ENCODE results near the gene ZSWIM2. TPM values are rescaled to one million over a fixed set of nuclear protein-coding genes. Genes with fewer than 3 reads are reported as not detected.
"Not testable (repeated sequence)": the region's sequence is repeated elsewhere in the genome, so short reads cannot be mapped to it uniquely, and the experiment has no call there.

ZSWIM2 gene
- total RNA-seq, 1 donor from 2014 or later: not detected

DNA sequence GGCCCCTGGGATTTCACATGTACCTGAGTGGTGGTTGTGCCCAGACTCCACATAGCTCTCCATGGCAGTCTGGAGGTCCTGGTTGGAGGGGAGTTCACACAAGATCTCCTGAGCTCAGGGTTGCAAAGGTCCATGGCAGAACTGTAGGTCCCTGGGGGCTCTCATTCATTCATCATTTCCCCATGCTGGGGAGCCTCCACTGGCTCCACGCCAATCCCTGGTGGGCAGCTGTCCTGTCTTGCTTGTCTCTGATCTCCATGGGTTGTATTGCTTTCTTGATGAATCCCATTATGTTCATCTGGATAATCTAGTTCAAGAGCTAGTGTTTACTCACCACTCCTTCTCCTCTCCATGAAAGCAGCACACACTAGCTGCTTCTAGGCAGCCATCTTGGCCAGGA is 42.4 kb downstream of the ZSWIM2 start:
- TF ChIP-seq, protein P1, sequence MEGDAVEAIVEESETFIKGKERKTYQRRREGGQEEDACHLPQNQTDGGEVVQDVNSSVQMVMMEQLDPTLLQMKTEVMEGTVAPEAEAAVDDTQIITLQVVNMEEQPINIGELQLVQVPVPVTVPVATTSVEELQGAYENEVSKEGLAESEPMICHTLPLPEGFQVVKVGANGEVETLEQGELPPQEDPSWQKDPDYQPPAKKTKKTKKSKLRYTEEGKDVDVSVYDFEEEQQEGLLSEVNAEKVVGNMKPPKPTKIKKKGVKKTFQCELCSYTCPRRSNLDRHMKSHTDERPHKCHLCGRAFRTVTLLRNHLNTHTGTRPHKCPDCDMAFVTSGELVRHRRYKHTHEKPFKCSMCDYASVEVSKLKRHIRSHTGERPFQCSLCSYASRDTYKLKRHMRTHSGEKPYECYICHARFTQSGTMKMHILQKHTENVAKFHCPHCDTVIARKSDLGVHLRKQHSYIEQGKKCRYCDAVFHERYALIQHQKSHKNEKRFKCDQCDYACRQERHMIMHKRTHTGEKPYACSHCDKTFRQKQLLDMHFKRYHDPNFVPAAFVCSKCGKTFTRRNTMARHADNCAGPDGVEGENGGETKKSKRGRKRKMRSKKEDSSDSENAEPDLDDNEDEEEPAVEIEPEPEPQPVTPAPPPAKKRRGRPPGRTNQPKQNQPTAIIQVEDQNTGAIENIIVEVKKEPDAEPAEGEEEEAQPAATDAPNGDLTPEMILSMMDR (IDR thresholded peaks at IDR 0.05; ENCODE audit: insufficient read depth, low read length, poor library complexity, severe bottlenecking): no peak
- Histone ChIP-seq H3K36me3 (ENCODE audit: control insufficient read depth, insufficient read depth, low read length) (no peaks in the 10 kb centered on the region), H3K27me3 (ENCODE audit: control insufficient read depth, insufficient read depth, low read length) (no peaks in the 10 kb centered on the region), H3K4me3 (ENCODE audit: low read depth, low read length) (no peak overlapping the region)
- DNase-seq (ENCODE audit: low read depth): no peak

GRCh38 chr2:186798604-186799003 is 50.4 kb downstream of the ZSWIM2 start:
- not testable (repeated sequence) for H3K36me3 ChIP-seq (ENCODE audit: control insufficient read depth, insufficient read depth, low read length); H3K27me3 ChIP-seq (ENCODE audit: control insufficient read depth, insufficient read depth, low read length); DNase-seq (ENCODE audit: low read depth); H3K4me3 ChIP-seq (ENCODE audit: low read depth, low read length)

GRCh38 chr2:186784930-186785329 is 64.0 kb downstream of the ZSWIM2 start:
- no peaks in the 10 kb centered on the region for H3K36me3 ChIP-seq (ENCODE audit: control insufficient read depth, insufficient read depth, low read length)
- TF ChIP-seq, protein P1 (IDR thresholded peaks at IDR 0.05; ENCODE audit: insufficient read depth, low read length, poor library complexity, severe bottlenecking): no peak
- no peak for DNase-seq (ENCODE audit: low read depth)
- no peak overlapping the region for H3K4me3 ChIP-seq (ENCODE audit: low read depth, low read length)
- H3K27me3 ChIP-seq (ENCODE audit: control insufficient read depth, insufficient read depth, low read length): no peaks in the 10 kb centered on the region

- TF ChIP-seq, protein P1 (IDR thresholded peaks at IDR 0.05; ENCODE audit: insufficient read depth, low read length, poor library complexity, severe bottlenecking): no peak
- Histone ChIP-seq H3K27me3 (ENCODE audit: control insufficient read depth, insufficient read depth, low read length) (no peaks in the 10 kb centered on the region), H3K36me3 (ENCODE audit: control insufficient read depth, insufficient read depth, low read length) (no peaks in the 10 kb centered on the region), H3K4me3 (ENCODE audit: low read depth, low read length) (no peak overlapping the region)
- DNase-seq (ENCODE audit: low read depth): no peak
Measured at GRCh38 chr2:186783254-186783653, 65.7 kb downstream of the ZSWIM2 start.

DNA sequence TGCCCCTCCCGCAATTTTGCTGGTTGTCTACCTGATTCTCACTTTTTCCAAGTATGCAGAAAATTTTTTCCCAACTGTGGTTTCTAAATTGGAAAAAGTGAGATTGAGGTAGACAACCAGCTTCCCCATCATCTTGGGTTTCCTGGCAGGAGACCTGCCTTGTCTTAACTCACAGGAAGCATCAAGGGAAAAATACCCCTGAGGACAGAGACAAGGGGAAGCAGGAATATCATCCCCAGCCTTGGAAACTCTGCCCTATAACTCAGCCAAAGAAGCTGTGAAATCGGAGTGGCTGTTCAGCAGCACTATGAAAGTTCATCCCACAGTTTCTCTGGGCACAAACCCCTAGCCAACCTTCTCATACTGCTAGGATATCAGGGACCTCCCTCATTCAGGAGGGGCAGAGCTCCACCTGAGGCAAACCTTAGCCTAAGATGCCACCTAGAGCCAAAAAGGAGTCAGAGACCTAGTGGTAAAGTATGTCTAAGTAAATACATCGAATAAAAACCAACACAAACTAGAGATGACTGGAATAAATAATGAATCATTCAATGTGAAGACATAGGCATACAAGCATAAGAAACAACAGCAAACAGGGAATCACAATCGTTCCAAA is 68.2 kb downstream of the ZSWIM2 start:
- Histone ChIP-seq H3K36me3 (ENCODE audit: control insufficient read depth, insufficient read depth, low read length) (no peaks in the 10 kb centered on the region), H3K4me3 (ENCODE audit: low read depth, low read length) (no peak overlapping the region), H3K27me3 (ENCODE audit: control insufficient read depth, insufficient read depth, low read length) (no peaks in the 10 kb centered on the region)
- no peak for DNase-seq (ENCODE audit: low read depth)
- TF ChIP-seq, protein P1 (IDR thresholded peaks at IDR 0.05; ENCODE audit: insufficient read depth, low read length, poor library complexity, severe bottlenecking): peak; percentile 23

Other genes starting within 250 kb of the ZSWIM2 start
- 2.6 TPM in 2 replicates for gene FAM171B, start 155.1 kb downstream of the ZSWIM2 start, total RNA-seq